Activated CD4-positive, alpha-beta T cell treated with anti-CD3 and anti-CD28 coated beads for 36 hours (primary cell): ENCODE data around the gene IQCF2. TPM values are rescaled to one million over a fixed set of nuclear protein-coding genes. Genes with fewer than 3 reads are reported as not detected.
"Not testable (repeated sequence)": the region's sequence is repeated elsewhere in the genome, so short reads cannot be mapped to it uniquely, and the experiment has no call there.

Experiments
- ATAC-seq: fragments of 200-7000 bp; cut with Tn5 transposase; one replicate; pipeline ENCODE4 v1.10.0; 2021; ENCODE audit warnings: mild to moderate bottlenecking, moderate library complexity
- CTCF ChIA-PET: fragments of 350-600 bp; sonication (Branson Sonifier 250); formaldehyde crosslinking; loops from one replicate; lab custom pipeline; 2021; ENCODE audit warnings: antibody characterized with exemption; lab: Charles Lee
- POLR2A ChIA-PET: fragments of 350-600 bp; sonication (Branson Sonifier 250); formaldehyde crosslinking; loops from one replicate; lab custom pipeline; 2021; ENCODE audit warnings: antibody characterized with exemption, inconsistent platforms; lab: Charles Lee
- DNase-seq: peaks from one replicate; pipeline ENCODE4 v3.0.0-alpha.2; 2020
- H3K27ac Mint-ChIP-seq: one replicate; pipeline ENCODE4 v1.8.0; 2021; ENCODE audit warnings: mixed read lengths
- H3K27me3 Mint-ChIP-seq: one replicate; pipeline ENCODE4 v1.8.0; 2021; ENCODE audit warnings: mixed read lengths
- H3K36me3 Mint-ChIP-seq: one replicate; pipeline ENCODE4 v1.8.0; 2021; ENCODE audit warnings: low read depth, mixed read lengths
- H3K4me1 Mint-ChIP-seq: one replicate; pipeline ENCODE4 v1.8.0; 2021; ENCODE audit warnings: mixed read lengths
- H3K4me3 Mint-ChIP-seq: one replicate; pipeline ENCODE4 v1.8.0; 2021; ENCODE audit warnings: mild to moderate bottlenecking, moderate library complexity, mixed read lengths
- H3K9me3 Mint-ChIP-seq: one replicate; pipeline ENCODE4 v1.8.0; 2021; ENCODE audit warnings: low read depth, mixed read lengths
- intact Hi-C, 2 experiments: fragments of 100-400 bp; cut with DNase I in 1 of 2; cut with micrococcal nuclease in 1 of 2; formaldehyde crosslinking; loops; one replicate each; pipeline versions ENCODE4 v1.14.2 to v1.15.1; 2022 to 2024; cut with DNase I, micrococcal nuclease
- total RNA-seq, 2 experiments: library from RNA; stranded (reverse); gene quantifications; one replicate each; pipeline ENCODE4 v1.2.3, GENCODE V29; 2021

The IQCF2 gene
- total RNA-seq, 2 experiments from 2014 or later: not detected

DNA sequence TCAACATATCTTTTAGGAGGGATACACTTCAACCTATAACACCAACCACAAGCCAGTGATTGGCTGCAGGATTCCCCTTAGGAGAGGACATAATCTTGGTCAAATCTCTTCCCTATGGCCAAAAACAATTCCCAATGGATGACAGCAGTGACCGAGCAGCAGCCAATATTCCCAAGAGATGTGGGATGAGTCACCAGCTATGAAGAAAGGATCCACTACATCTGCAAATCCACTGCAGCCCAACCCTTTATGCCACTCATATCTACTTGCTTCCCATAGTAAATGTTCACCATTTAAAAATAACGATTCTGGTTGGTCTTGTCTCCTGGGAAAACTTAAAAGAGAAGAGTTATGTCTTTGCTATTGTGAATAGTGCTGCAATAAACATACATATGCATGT lies 18.5 kb downstream of the IQCF2 start:
- no peak overlapping the region for H3K27ac Mint-ChIP-seq
- intact Hi-C loops: no loop called here
- POLR2A ChIA-PET: no interaction called here

DNA sequence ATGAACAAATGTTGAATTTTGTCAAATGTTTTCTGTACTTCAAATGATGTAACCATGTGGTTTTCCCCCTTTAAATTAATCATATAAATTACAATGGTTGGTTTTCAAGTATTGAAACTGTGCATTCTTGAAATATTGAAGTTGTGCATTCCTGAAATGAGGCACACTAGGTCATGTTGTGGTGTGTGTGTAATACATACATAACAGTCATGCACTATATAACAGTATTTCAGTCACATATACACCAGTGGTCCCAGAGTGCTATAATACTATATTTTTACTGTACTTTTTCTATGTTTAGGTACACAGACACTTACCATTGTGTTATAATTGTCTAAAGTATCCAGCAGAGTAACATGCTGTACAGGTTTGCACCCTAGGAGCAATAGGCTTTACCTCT lies 25.0 kb downstream of the IQCF2 start:
- ChIA-PET CTCF (no interaction called here), POLR2A (no interaction called here)
- intact Hi-C loops: no loop called here
- no peak overlapping the region for H3K27ac Mint-ChIP-seq
- H3K4me3 Mint-ChIP-seq: no peak overlapping the region
- no peak for DNase-seq
- no peaks in the 10 kb centered on the region for H3K9me3 Mint-ChIP-seq
- peak; percentile 77 for ATAC-seq
- peaks cover 3% of the 10 kb centered on the region for H3K4me1 Mint-ChIP-seq
- peaks cover 8% of the 10 kb centered on the region for H3K27me3 Mint-ChIP-seq
- no peaks in the 10 kb centered on the region for H3K36me3 Mint-ChIP-seq

More for the DNA sequence above, 18.5 kb downstream of the IQCF2 start:
- Mint-ChIP-seq H3K36me3 (no peaks in the 10 kb centered on the region), H3K4me1 (no peaks in the 10 kb centered on the region), H3K4me3 (no peak overlapping the region), H3K27me3 (peaks cover 8% of the 10 kb centered on the region), H3K9me3 (no peaks in the 10 kb centered on the region)
- ATAC-seq (no peak), DNase-seq (no peak)
- CTCF ChIA-PET: no interaction called here

DNA sequence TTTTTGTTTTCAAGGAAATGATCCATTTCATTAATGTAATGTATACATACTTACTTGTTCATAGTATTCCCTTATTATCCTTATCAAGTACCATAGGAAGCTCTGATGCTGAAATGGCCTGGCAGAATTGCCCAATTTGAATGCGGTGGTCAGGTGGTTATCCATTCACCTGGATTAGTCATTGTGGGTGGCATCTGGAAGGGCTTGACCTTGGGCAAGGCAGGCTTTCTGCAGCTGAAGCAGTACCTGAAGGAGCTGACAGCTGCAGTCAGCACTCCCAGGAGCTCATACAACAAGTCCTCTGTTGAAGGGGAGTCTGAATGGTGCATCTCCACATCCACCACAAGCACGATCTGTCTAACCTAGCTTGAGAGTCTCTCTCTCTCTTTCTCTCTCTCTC lies 26.2 kb downstream of the IQCF2 start:
- no peak overlapping the region for H3K4me3 Mint-ChIP-seq
- H3K36me3 Mint-ChIP-seq: no peaks in the 10 kb centered on the region

DNA sequence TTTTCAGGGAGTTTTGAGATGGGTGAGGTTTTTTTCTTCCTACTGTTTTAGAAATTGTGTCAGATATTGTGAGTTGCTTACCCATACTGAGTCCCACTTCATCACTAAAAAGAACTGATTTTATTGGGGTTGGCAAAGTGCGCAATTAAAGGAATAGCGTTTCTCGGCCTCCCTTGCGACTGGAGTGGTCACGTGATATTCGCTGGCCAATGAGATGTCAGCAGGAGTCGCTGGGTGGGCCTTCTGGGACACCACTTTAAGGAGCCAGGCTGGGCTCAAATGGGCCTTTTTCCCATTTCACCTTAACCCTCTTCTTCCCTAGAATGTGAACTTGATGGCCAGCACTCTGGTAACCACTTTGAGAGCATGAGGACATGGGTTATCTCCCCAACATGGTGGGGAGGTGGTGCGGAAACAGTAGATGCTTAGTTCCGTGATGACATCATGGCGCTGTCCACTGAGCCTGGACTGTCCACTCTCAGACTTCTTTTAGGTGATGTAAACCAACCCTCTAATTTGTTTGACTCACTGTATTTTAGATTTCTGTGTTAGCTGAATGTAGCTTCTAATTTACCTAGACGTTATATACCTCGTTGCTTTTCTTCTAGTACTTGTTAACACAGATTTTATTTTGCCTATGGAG lies 27.2 kb downstream of the IQCF2 start:
- intact Hi-C loops: no loop called here
- peaks cover 7% of the 10 kb centered on the region for H3K27me3 Mint-ChIP-seq

More for the DNA sequence above, 26.2 kb downstream of the IQCF2 start:
- Mint-ChIP-seq H3K27me3 (peaks cover 9% of the 10 kb centered on the region), H3K27ac (no peak overlapping the region), H3K9me3 (no peaks in the 10 kb centered on the region), H3K4me1 (peaks cover 8% of the 10 kb centered on the region)
- intact Hi-C loops: no loop called here
- CTCF ChIA-PET: no interaction called here
- POLR2A ChIA-PET: no interaction called here
- DNase-seq: no peak
- ATAC-seq: no peak

DNA sequence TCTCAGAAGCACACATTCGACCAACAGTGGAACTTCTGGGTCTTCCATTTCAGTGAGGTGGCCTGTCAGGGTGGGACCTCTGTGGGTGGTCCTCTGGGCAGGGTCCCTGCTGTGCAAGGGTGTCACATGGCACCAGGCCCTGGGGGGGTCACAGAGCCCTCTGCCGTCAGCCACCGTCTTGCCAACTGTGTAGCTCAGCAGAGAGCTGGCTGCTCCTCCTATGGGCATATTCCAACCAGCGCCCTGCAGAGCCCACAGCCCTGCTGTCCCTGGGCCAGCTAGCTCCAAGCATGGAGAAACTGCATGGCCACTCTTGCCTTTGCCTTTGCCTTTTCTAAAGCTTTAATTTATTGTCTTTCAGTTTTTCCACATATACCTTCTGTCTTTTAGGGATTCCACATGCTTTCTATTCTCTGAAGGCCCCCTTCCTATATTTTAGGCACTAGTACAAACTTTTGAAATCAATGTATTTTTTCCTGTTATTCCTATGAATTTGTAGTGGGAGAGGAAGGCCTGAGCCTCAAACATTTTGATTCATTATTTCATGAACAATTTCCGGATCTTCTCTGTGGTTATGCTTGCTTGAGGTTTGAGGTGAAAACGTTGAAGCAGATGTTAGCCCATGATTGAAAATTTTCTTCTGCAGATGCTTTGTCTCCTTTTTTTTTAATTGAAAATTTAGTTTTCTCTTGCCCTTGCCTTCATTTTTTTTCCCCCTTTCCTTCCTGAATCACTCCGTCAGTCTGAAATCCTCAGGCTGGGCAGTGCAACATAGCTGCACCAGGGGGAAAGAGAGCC lies 30.0 kb downstream of the IQCF2 start:
- Mint-ChIP-seq H3K9me3 (no peaks in the 10 kb centered on the region), H3K27ac (no peak overlapping the region), H3K4me3 (no peak overlapping the region), H3K4me1 (peaks cover 8% of the 10 kb centered on the region), H3K36me3 (no peaks in the 10 kb centered on the region), H3K27me3 (peaks cover 8% of the 10 kb centered on the region)
- no peak for DNase-seq
- no peak for ATAC-seq
- POLR2A ChIA-PET: no interaction called here
- CTCF ChIA-PET: interaction anchor here (2.3 kb wide), 1 partner anchor 72 kb away, joined by 7 read pairs; no protein-coding TSS in a partner anchor
- intact Hi-C loops: no loop called here

More for the DNA sequence above, 27.2 kb downstream of the IQCF2 start:
- no peak for ATAC-seq
- Mint-ChIP-seq H3K4me3 (no peak overlapping the region), H3K4me1 (peaks cover 8% of the 10 kb centered on the region), H3K27ac (no peak overlapping the region), H3K9me3 (no peaks in the 10 kb centered on the region), H3K36me3 (no peaks in the 10 kb centered on the region)
- POLR2A ChIA-PET: no interaction called here
- no peak for DNase-seq
- CTCF ChIA-PET: no interaction called here

DNA sequence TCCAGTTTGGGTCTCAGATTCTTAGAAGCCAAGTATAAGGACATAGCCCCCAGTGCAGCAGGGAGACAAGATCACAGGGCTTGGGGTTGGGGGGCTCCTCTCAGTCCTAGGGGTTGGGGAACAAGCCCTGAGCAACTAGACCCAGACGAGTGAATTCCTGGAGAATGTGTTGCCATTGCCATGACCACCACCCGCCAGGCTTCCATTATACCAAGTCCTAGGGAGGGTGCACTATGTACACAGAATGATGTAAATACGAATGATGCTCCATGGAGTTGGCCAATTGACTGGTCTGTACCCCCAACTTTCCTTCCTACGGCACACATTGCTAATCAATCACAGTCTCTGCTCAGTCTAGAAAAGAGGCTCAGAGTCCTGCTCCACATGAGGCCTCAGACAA lies 33.0 kb downstream of the IQCF2 start:
- Mint-ChIP-seq H3K4me3 (no peak overlapping the region), H3K27ac (no peak overlapping the region), H3K4me1 (peaks cover 8% of the 10 kb centered on the region), H3K27me3 (peaks cover 15% of the 10 kb centered on the region), H3K9me3 (no peaks in the 10 kb centered on the region), H3K36me3 (no peaks in the 10 kb centered on the region)
- no peak for ATAC-seq
- POLR2A ChIA-PET: no interaction called here
- intact Hi-C loops: no loop called here
- CTCF ChIA-PET: interaction anchor here (0.7 kb wide), 1 partner anchor 96 kb away, joined by 3 read pairs; no protein-coding TSS in a partner anchor
- no peak for DNase-seq

DNA sequence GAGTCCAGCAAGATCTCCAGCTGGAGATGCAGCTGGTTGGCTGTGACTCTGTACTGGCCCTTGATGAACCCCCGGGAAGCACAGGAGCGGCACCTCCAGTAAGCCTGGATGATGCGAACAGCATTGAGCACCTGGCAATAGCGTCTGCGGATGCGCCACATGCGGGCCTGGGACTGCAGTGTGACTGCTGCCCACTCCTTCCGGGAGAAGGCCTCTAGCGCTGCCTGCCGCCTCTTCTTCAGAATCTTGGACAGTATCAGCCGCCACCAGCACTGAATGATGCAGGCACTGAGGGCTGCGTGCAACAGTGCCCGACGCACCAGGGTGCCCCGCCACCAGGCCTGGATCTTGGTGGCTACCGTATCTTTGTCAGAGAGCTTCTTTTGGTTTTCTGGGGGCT lies 33.5 kb downstream of the IQCF2 start:
- no peak overlapping the region for H3K4me3 Mint-ChIP-seq
- peaks cover 15% of the 10 kb centered on the region for H3K27me3 Mint-ChIP-seq
- H3K9me3 Mint-ChIP-seq: no peaks in the 10 kb centered on the region
- no peak for ATAC-seq
- ChIA-PET POLR2A (no interaction called here), CTCF (no interaction called here)
- DNase-seq: no peak
- H3K36me3 Mint-ChIP-seq: no peaks in the 10 kb centered on the region
- intact Hi-C loops: no loop called here
- H3K27ac Mint-ChIP-seq: no peak overlapping the region
- H3K4me1 Mint-ChIP-seq: peaks cover 9% of the 10 kb centered on the region

DNA sequence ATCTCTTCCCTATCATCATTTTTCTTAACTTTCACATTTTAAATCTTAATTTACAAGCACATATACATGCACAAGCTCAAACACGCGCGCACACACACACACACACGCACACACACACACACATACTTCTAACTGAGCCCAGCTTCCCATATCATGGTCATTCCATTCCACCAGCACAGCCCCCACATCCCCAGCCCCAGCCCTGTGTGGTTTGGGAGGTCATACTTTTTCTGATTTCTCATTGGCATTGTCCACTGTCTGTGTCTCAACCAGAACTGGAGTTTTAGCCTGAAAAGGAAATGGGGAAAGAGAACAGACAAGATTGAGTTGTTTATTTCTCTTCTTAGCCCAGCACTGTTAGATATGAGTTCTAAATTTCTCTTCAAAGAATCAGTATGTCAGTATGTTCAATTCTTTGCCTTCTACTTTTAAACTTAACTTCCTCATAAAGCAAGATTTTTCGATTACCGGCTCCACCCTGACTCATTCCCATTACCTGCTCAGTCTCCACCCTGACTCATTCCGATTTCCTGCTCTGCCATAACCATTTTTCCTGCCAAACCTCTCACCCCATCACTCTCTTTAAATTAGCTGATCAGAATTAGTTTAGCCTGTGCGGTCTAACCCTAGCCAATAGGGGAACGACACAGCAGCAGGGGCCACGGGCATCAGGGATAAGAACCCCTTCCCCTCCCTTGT lies 35.3 kb downstream of the IQCF2 start:
- H3K27me3 Mint-ChIP-seq: peaks cover 24% of the 10 kb centered on the region
- no peaks in the 10 kb centered on the region for H3K9me3 Mint-ChIP-seq
- no peak overlapping the region for H3K4me3 Mint-ChIP-seq
- H3K36me3 Mint-ChIP-seq: no peaks in the 10 kb centered on the region
- H3K4me1 Mint-ChIP-seq: peaks cover 7% of the 10 kb centered on the region
- ChIA-PET CTCF (no interaction called here), POLR2A (no interaction called here)
- DNase-seq (no peak), ATAC-seq (no peak)
- intact Hi-C loops: no loop called here
- no peak overlapping the region for H3K27ac Mint-ChIP-seq

DNA sequence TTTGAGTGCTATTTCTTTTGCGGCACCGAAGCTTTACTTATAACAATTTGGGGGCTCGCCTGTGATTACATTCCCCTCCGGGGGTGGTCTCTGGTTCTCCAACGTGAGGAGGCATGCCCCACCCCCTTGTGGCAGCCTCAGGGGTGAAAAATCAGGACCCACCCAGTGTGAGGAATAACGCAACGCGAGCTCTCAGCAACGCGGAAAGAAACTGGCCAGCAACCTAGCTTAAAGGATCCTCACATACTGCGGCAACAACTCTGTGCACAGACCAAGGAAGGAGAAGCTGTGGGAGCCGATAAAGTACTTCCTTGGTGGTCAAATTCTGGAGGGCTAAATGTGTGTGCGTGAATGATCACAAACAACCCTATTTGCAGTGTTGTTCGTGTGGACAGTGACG lies 36.0 kb downstream of the IQCF2 start:
- Mint-ChIP-seq H3K27me3 (peaks cover 26% of the 10 kb centered on the region), H3K4me1 (peaks cover 9% of the 10 kb centered on the region), H3K36me3 (no peaks in the 10 kb centered on the region), H3K9me3 (no peaks in the 10 kb centered on the region), H3K4me3 (no peak overlapping the region), H3K27ac (no peak overlapping the region)
- ChIA-PET CTCF (no interaction called here), POLR2A (no interaction called here)
- DNase-seq (no peak), ATAC-seq (no peak)
- intact Hi-C loops: no loop called here

DNA sequence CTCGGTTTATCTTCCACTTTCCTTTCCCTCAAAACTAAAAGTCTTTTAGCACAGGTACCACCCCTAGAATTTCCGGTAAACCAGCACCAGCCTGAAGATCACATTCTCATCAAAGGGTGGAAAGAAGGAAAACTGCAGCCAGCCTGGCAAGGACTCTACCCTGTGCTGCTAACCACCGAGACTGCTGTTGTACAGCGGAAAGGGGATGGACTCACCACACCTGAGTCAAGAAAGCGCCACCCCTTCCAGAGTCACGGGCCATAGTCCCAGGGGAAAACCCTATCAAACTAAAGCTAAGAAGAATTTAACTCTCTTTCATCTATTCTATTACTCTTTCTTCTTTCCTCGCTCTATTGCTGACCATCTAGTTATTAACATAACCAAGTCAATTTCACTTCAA lies 38.6 kb downstream of the IQCF2 start:
- H3K4me3 Mint-ChIP-seq, H3K27ac Mint-ChIP-seq, ATAC-seq, CTCF ChIA-PET, POLR2A ChIA-PET, H3K36me3 Mint-ChIP-seq, H3K9me3 Mint-ChIP-seq, intact Hi-C loops: not testable (repeated sequence)
- H3K27me3 Mint-ChIP-seq: peaks cover 31% of the 10 kb centered on the region
- peak; percentile 8 for DNase-seq
- H3K4me1 Mint-ChIP-seq: peaks cover 13% of the 10 kb centered on the region

DNA sequence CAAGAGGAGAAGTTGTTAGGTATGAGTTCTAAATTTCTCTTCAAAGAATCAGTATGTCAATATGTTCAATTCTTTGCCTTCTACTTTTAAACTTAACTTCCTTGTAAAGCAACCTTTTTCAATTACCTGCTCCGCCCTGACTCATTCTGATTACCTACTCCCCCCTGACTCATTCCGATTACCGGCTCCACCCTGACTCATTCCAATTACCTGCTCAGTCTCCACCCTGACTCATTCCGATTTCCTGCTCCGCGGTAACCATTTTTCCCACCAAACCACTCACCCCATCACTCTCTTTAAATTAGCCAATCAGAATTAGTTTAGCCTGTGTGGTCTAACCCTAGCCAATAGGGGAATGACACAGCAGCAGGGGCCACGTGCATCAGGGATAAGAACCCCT lies 40.9 kb downstream of the IQCF2 start:
- H3K4me1 Mint-ChIP-seq: peaks cover 13% of the 10 kb centered on the region
- DNase-seq: peak; percentile 67

More for the DNA sequence above, 40.9 kb downstream of the IQCF2 start:
- intact Hi-C loops, H3K27ac Mint-ChIP-seq, CTCF ChIA-PET, H3K9me3 Mint-ChIP-seq, POLR2A ChIA-PET, H3K36me3 Mint-ChIP-seq: not testable (repeated sequence)
- H3K27me3 Mint-ChIP-seq: peaks cover 23% of the 10 kb centered on the region
- peak overlapping the region; percentile 3 for H3K4me3 Mint-ChIP-seq
- peak; percentile 71 for ATAC-seq
